Measurements from ENCODE around the gene UBXN2A.

UBXN2A gene

GRCh38 chr2:23939987-23940717, at the start of gene UBXN2A:
Gene UBXN2A (plus strand): TSS chr2:23940463. CDS start chr2:23958315, 17,852 bp downstream.
- DNase-seq = peak; percentile 75 to 83

GRCh38 chr2:23900133-23900532, 40.1 kb upstream of the UBXN2A start:
- no peak for DNase-seq

GRCh38 chr2:23900541-23901322, 39.5 kb upstream of the UBXN2A start:
- peak in 1 of 2 donors; percentile 2 for DNase-seq

- DNase-seq = no peak
Observed at GRCh38 chr2:23901966-23902846, 38.1 kb upstream of the UBXN2A start.

GRCh38 chr2:23903034-23903433, 37.2 kb upstream of the UBXN2A start:
- DNase-seq = no peak

GRCh38 chr2:23904215-23904614, 36.0 kb upstream of the UBXN2A start:
- no peak for DNase-seq

GRCh38 chr2:23904692-23905091, 35.6 kb upstream of the UBXN2A start:
- DNase-seq = no peak

GRCh38 chr2:23905155-23905554, 35.1 kb upstream of the UBXN2A start:
- no peak for DNase-seq

GRCh38 chr2:23912054-23912453, 28.2 kb upstream of the UBXN2A start:
- no peak for DNase-seq

GRCh38 chr2:23915327-23915726, 24.9 kb upstream of the UBXN2A start:
- no peak for DNase-seq

- peak in 1 of 2 donors; percentile 15 for DNase-seq
Observed at GRCh38 chr2:23916727-23917405, 23.4 kb upstream of the UBXN2A start.

GRCh38 chr2:23918837-23919489, 21.3 kb upstream of the UBXN2A start:
- DNase-seq = no peak

GRCh38 chr2:23924589-23925359, 15.5 kb upstream of the UBXN2A start:
- DNase-seq = no peak

GRCh38 chr2:23925702-23926289, 14.5 kb upstream of the UBXN2A start:
- peak; percentile 77 to 79 for DNase-seq

GRCh38 chr2:23926290-23926749, 13.9 kb upstream of the UBXN2A start:
- peak in 1 of 2 donors; percentile 30 for DNase-seq

GRCh38 chr2:23926750-23927571, 13.3 kb upstream of the UBXN2A start, which contains the start of gene ATAD2B:
Gene ATAD2B (minus strand): TSS chr2:23927123. CDS start chr2:23926770, 353 bp downstream.
- peak; percentile 95 to 97 for DNase-seq

GRCh38 chr2:23934259-23934658, 6.0 kb upstream of the UBXN2A start:
- no peak for DNase-seq

- peak; percentile 32 to 48 for DNase-seq
Observed at GRCh38 chr2:23940718-23941620, 706 bp downstream of the UBXN2A start.
